ENCODE results near the gene ADAP1.

- no peak for TF ChIP-seq POLR2A (IDR thresholded peaks at IDR 0.05)
- no peak for TF ChIP-seq CTCF (IDR thresholded peaks at IDR 0.05)
These were observed 52.9 kb downstream of the ADAP1 start for GRCh38 chr7:901388-902154.
